HG02885 (cell line): Measurements from ENCODE around the gene HYI.

Experiments used
- ATAC-seq: cut with Tn5 transposase; IDR thresholded peaks from one replicate; pipeline ENCODE4 v1.9.1; 2021; ENCODE audit warnings: mild to moderate bottlenecking; ENCODE audit not compliant: unreplicated experiment, poor library complexity

HYI gene

GRCh38 chr1:43445606-43446387 is 7.9 kb downstream of the HYI start:
- ATAC-seq: no peak

- no peak for ATAC-seq
These were observed 8.9 kb downstream of the HYI start for GRCh38 chr1:43444836-43445235.

- ATAC-seq: no peak
These were observed 9.4 kb downstream of the HYI start for GRCh38 chr1:43444151-43444828.

DNA sequence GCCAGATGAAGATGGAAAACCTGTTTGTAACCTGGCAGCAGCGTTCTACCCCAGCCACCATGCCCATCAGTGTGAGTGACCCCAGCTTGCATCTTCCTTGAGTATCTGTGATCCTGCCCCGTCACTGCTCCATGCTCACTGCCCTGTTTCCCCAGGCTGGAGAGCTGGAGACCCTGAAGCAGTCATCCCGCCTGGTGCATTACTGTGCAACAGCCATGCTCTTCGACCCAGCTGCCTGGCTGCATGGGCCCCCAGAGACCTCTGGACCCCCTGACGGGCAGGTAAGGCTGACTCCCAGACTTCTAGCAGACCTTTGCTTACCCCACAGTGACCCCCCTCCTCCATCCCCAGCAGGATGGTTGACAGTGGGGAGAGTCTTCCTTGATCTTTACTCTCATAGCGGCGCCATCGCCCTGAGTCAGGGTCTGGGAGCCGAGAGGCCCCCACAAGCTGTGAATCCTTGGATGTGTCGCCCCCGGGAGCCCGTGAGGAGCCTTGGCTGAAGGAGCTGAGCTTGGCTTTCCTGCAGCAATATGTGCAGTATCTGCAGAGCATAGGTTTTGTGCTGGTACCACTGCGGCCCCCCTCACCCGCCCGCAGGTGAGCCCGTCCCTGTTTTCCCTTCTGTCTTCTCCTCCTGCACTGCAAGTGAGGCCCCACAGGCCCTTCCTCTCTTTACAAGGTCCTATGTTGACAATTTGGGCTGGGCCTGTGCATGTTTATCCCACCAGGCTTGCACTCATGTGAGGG is 10.4 kb downstream of the HYI start:
- ATAC-seq: no peak

- no peak for ATAC-seq
These were observed 11.0 kb downstream of the HYI start for GRCh38 chr1:43442756-43443155.

GRCh38 chr1:43441894-43442637 is 11.7 kb downstream of the HYI start:
- no peak for ATAC-seq

GRCh38 chr1:43441166-43441893 is 12.4 kb downstream of the HYI start:
- no peak for ATAC-seq

DNA sequence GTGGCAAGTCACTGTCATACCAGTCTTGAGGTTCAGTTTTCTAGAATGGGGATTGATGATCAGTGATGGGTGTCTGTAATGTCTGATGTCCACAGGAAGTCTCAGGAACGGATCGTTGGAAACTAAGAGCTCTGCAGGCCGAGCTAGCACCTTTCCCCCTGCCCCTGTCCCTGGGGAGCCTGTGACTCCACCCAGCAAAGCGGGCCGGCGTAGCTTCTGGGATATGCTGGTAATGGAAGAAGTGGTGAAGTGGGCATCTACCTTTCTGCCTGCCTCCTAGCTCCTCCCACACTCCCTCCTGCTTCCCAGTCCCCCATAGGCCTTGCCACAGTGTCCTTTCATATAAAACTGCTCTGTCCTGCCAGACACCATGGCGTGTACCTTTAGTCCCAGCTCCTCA is 13.4 kb downstream of the HYI start:
- no peak for ATAC-seq

GRCh38 chr1:43439781-43440180 is 13.9 kb downstream of the HYI start:
- no peak for ATAC-seq

DNA sequence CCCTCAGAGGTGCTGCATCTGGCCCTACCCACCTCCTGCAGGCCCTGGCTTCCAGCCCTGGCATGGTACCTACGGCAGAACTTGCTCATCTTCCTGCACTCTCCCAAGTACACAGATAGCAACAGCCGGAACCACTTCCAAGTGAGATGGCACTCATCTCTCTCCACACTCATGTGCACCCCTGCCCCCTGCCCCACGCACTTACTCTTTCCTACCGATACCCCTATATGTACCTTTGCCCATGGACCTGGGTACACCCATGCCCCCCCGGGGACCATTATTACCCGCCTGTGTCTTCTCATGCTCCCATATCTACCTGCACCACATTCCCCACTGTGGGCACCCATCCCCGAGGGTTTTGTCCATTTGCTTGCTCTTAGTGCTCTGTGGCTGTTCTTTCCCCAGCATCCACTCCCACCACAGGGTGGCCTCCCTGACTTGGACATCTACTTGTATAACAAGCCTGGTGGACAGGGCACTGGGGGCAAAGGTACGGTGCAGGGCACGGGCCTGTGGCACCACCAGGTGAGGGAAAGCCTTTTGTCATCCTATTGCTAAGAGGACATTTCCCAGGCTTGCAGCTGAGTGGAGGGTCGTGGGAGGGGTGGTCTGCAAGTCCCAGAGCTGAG is 14.7 kb downstream of the HYI start:
- no peak for ATAC-seq

- no peak for ATAC-seq
These were observed 15.2 kb downstream of the HYI start for GRCh38 chr1:43438576-43438952.

DNA sequence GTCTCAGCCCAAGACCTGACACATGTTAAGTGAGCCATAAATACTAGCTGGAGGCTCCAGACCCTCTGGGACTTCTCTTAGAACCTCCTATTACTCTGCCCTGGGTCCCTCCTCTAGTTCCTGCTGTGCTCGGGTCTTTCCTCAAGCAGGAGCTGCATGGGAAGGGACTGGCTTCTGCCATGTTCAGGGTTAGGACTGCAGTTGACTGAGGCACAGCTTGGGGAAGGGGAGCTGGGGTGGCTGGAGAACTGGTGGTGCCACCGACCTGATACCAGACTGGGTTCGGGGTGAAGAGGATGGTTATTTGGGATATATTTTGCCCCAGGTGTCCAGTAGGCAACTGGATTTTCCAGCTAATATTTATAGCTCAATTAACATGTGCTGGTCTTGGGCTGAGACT is 15.7 kb downstream of the HYI start:
- no peak for ATAC-seq

- ATAC-seq: no peak
These were observed 16.4 kb downstream of the HYI start for GRCh38 chr1:43437031-43437973.

GRCh38 chr1:43436371-43436770 is 17.4 kb downstream of the HYI start:
- ATAC-seq: no peak

- ATAC-seq: no peak
These were observed 18.3 kb downstream of the HYI start for GRCh38 chr1:43435146-43436145.

DNA sequence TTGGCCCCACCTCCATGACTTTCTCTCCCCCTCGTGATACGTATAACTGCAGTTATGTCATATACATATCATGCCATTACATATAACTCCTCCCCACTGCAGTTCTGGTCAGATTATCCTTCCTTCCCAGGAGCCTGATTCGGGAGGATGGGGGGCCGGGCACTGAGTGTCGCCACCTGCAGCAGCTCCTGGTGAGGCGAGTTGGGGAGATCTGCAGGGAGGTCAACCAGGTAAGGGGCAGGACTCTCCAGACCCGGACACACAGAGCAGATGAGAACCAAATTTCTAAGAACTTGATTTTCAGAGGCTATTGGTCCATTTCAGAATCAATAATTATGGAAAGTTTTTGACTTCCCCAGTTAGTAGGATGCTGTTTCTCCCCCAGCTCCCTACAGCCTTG is 19.5 kb downstream of the HYI start:
- no peak for ATAC-seq

GRCh38 chr1:43432907-43433306 is 20.8 kb downstream of the HYI start:
- no peak for ATAC-seq
